Measurements from ENCODE around the gene RWDD4. TPM values are rescaled to one million over a fixed set of nuclear protein-coding genes. Genes with fewer than 3 reads are reported as not detected.

The RWDD4 gene
- total RNA-seq, 1 experiment from 2014 or later = 16.8 TPM

DNA sequence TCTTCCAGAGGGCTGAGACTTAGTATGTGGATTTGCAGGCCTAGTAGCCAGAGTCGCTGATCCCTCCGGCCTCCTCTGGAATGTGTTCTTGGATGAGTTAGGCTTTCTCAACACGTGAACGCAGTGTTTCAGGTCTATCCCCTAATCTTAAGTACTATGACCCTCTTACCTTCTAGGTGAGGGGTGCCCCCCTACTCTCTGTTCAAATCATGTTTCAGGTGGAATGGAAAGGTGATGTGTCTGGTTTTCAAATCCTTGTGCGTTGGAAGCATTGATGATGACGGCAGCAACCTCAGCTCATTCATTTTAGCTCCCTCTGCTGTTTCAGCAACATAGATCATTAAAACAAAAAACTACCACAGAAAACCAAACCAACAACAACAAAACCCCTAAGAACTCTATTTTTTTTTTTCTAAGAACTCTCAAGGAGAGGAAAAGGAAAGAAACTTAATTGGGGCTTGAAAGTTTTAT, 56.4 kb downstream of the RWDD4 start:
- no peak for TF ChIP-seq EZH2 (IDR thresholded peaks at IDR 0.05; ENCODE audit: low read depth)
- TF ChIP-seq CTCF (conservative IDR thresholded peaks at IDR 0.05) = peak; percentile 19; the same call in 1 of the 2 replicates
- Histone ChIP-seq H4K20me1 (ENCODE audit: insufficient read depth) (no peaks in the 10 kb centered on the region), H3K27ac (no peak overlapping the region), H3K4me3 (no peak overlapping the region), H3K36me3 (ENCODE audit: low read depth) (no peaks in the 10 kb centered on the region), H3K79me2 (ENCODE audit: low read depth) (no peaks in the 10 kb centered on the region), H2AFZ (no peak overlapping the region), H3K9me3 (ENCODE audit: insufficient read depth, low read depth) (no peaks in the 10 kb centered on the region), H3K27me3 (ENCODE audit: insufficient read depth, low read depth) (no peaks in the 10 kb centered on the region), H3K4me2 (no peak overlapping the region), H3K4me1 (replicated peaks; ENCODE audit: insufficient read depth) (no peaks in the 10 kb centered on the region), H3K9me2 (ENCODE audit: insufficient read depth) (no peaks in the 10 kb centered on the region), H3F3A (ENCODE audit: insufficient read depth, low read depth) (no peaks in the 10 kb centered on the region)
- intact Hi-C loops (cut with micrococcal nuclease; ENCODE audit: unreplicated experiment) = no loop called here
- no peak for DNase-seq
- ChIA-PET CTCF (no interaction called here), POLR2A (ENCODE audit: unreplicated experiment) (no interaction called here)
- no TSS peak for BruUV-seq (replicated peaks)

DNA sequence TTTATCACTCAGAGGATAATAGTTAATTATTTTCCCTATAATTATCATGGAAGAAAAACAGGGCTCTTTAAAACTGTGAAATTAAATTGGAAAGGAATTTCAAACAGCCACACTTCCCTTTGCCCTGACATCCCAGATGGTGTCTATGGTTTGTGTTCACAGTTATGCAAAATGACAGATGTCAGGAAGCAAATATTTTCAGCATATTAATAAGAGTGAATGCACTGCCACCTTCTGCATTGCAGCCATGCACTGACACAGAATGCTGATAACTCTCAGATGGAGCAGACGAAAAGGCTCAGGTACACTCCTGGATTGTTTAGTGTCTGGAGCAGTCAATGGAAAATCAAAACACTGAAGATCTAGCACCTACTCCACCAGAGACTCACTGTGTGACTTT, 57.6 kb downstream of the RWDD4 start:
- H3K4me2 ChIP-seq = no peak overlapping the region
- TF ChIP-seq CTCF (conservative IDR thresholded peaks at IDR 0.05) = no peak
- TF ChIP-seq EZH2 (IDR thresholded peaks at IDR 0.05; ENCODE audit: low read depth) = no peak
- CTCF ChIA-PET = no interaction called here
- H3K27ac ChIP-seq = no peak overlapping the region
- H3K79me2 ChIP-seq (ENCODE audit: low read depth) = no peaks in the 10 kb centered on the region
- no peaks in the 10 kb centered on the region for H3F3A ChIP-seq (ENCODE audit: insufficient read depth, low read depth)
- H3K27me3 ChIP-seq (ENCODE audit: insufficient read depth, low read depth) = no peaks in the 10 kb centered on the region
- H3K9me2 ChIP-seq (ENCODE audit: insufficient read depth) = no peaks in the 10 kb centered on the region
- H3K4me3 ChIP-seq = no peak overlapping the region
- intact Hi-C loops (cut with micrococcal nuclease; ENCODE audit: unreplicated experiment) = no loop called here
- H3K9me3 ChIP-seq (ENCODE audit: insufficient read depth, low read depth) = no peaks in the 10 kb centered on the region
- no peak for DNase-seq
- H3K4me1 ChIP-seq (replicated peaks; ENCODE audit: insufficient read depth) = no peaks in the 10 kb centered on the region
- no peak overlapping the region for H2AFZ ChIP-seq
- no peaks in the 10 kb centered on the region for H3K36me3 ChIP-seq (ENCODE audit: low read depth)
- POLR2A ChIA-PET (ENCODE audit: unreplicated experiment) = no interaction called here
- no peaks in the 10 kb centered on the region for H4K20me1 ChIP-seq (ENCODE audit: insufficient read depth)
- no TSS peak for BruUV-seq (replicated peaks)

- no peak for DNase-seq
- intact Hi-C loops (cut with micrococcal nuclease; ENCODE audit: unreplicated experiment) = no loop called here
- Histone ChIP-seq H3K4me1 (replicated peaks; ENCODE audit: insufficient read depth) (no peaks in the 10 kb centered on the region), H3K9me2 (ENCODE audit: insufficient read depth) (no peaks in the 10 kb centered on the region), H3K4me3 (no peak overlapping the region), H3K79me2 (ENCODE audit: low read depth) (no peaks in the 10 kb centered on the region), H4K20me1 (ENCODE audit: insufficient read depth) (no peaks in the 10 kb centered on the region), H3K9me3 (ENCODE audit: insufficient read depth, low read depth) (no peaks in the 10 kb centered on the region), H3K36me3 (ENCODE audit: low read depth) (no peaks in the 10 kb centered on the region), H3F3A (ENCODE audit: insufficient read depth, low read depth) (no peaks in the 10 kb centered on the region), H2AFZ (no peak overlapping the region), H3K27me3 (ENCODE audit: insufficient read depth, low read depth) (no peaks in the 10 kb centered on the region), H3K4me2 (no peak overlapping the region), H3K27ac (no peak overlapping the region)
- CTCF ChIA-PET = interaction anchor here (0.6 to 0.7 kb wide), 2 partner anchors 1047 to 1373 kb away, joined by 3 read pairs; no protein-coding TSS in a partner anchor
- BruUV-seq (replicated peaks) = no TSS peak
- TF ChIP-seq EZH2 (IDR thresholded peaks at IDR 0.05; ENCODE audit: low read depth) = no peak
- TF ChIP-seq CTCF (conservative IDR thresholded peaks at IDR 0.05) = peak; percentile 26; the same call in 1 of the 2 replicates
- POLR2A ChIA-PET (ENCODE audit: unreplicated experiment) = no interaction called here
Observed at GRCh38 chr4:183600189-183600685, 58.7 kb downstream of the RWDD4 start.
